Osteoblast (primary cell): ENCODE measurements around the gene HNRNPCL2. TPM values are rescaled to one million over a fixed set of nuclear protein-coding genes. Genes with fewer than 3 reads are reported as not detected.
"Not testable (repeated sequence)": the region's sequence is repeated elsewhere in the genome, so short reads cannot be mapped to it uniquely, and the experiment has no call there.

Experiments used
- DNase-seq: peaks from one replicate; pipeline ENCODE4 v3.0.0; 2011; ENCODE audit warnings: low spot score, mixed read lengths; ENCODE audit not compliant: insufficient read length; ENCODE audit errors: missing footprints
- H2AFZ ChIP-seq: 2 replicates; pipeline ENCODE4 v1.6.0; 2011; ENCODE audit warnings: mild to moderate bottlenecking, low read length
- H3K27ac ChIP-seq: 2 replicates; pipeline ENCODE4 v1.5.1; 2011; ENCODE audit warnings: mild to moderate bottlenecking, low read depth, low read length, moderate library complexity
- H3K27me3 ChIP-seq: 2 replicates; pipeline ENCODE4 v1.6.0; 2012; ENCODE audit warnings: mild to moderate bottlenecking, control low read depth, inconsistent platforms, low read length, moderate library complexity; ENCODE audit not compliant: insufficient read depth
- H3K36me3 ChIP-seq: 2 replicates; pipeline ENCODE4 v1.5.1; 2011; ENCODE audit warnings: mild to moderate bottlenecking, low read length, control low read depth, moderate library complexity; ENCODE audit not compliant: insufficient read depth
- H3K4me1 ChIP-seq: 2 replicates; pipeline ENCODE4 v1.5.1; 2011; ENCODE audit warnings: mild to moderate bottlenecking, low read length, control low read depth, moderate library complexity; ENCODE audit not compliant: insufficient read depth
- H3K4me2 ChIP-seq: 2 replicates; pipeline ENCODE4 v1.6.0; 2011; ENCODE audit warnings: mild to moderate bottlenecking, low read length; ENCODE audit not compliant: insufficient read depth
- H3K4me3 ChIP-seq: fragments of 200-600 bp; sonication (generic); 3 replicates; pipeline ENCODE4 v1.5.1; 2012; ENCODE audit warnings: mild to moderate bottlenecking, low read length, inconsistent platforms; ENCODE audit not compliant: insufficient read depth
- H3K79me2 ChIP-seq: 2 replicates; pipeline ENCODE4 v1.6.0; 2012; ENCODE audit warnings: mild to moderate bottlenecking, low read length, control low read depth, inconsistent platforms; ENCODE audit not compliant: insufficient read depth
- H3K9me3 ChIP-seq: 2 replicates; pipeline ENCODE4 v1.5.1; 2011; ENCODE audit warnings: low read depth, low read length, control low read depth
- H4K20me1 ChIP-seq: 2 replicates; pipeline ENCODE4 v1.6.0; 2012; ENCODE audit warnings: mild to moderate bottlenecking, low read length, control low read depth; ENCODE audit not compliant: insufficient read depth
- total RNA-seq: library from RNA; depleted of rRNA; stranded (reverse); fragments of >200 nt; gene quantifications from 2 replicates; pipeline ENCODE4 v1.2.3, GENCODE V29; 2012

Gene HNRNPCL2
- not detected in 2 replicates for total RNA-seq

DNA sequence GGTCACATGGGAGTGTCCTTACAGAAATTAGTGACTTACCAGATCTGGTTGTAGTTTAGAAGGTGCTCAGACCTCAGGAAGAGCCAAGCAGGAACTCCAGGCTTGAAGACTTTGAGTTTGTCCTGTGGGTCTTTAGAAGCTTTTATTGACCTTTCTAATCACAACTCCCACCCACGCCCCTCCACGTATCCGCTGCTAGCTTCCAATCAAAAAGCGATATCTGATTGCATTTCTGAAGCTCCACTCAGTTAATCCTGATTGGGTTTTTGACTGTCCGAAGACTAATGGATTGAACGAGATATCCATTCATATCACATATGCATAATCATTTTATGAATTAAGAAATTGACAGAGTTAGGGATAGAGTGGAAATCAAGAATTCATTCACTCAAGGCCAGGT lies at the start of gene HNRNPCL2:
HNRNPCL2 (minus strand) TSS at position 101 of the 400 bp plus-strand sequence. CDS start 454 bp downstream, outside the sequence.
- H3K4me1 ChIP-seq, H3K36me3 ChIP-seq, H3K9me3 ChIP-seq, H3K4me3 ChIP-seq, H3K79me2 ChIP-seq, H3K4me2 ChIP-seq, H2AFZ ChIP-seq, H3K27ac ChIP-seq, H3K27me3 ChIP-seq, H4K20me1 ChIP-seq, DNase-seq: not testable (repeated sequence)

GRCh38 chr1:13165531-13165930 lies 48.9 kb upstream of the HNRNPCL2 start, which contains the start of gene HNRNPCL4:
TSS of gene HNRNPCL4 (minus strand) at chr1:13165631. CDS start at chr1:13165467, 164 bp downstream.
- H3K4me1 ChIP-seq, H3K4me3 ChIP-seq, H3K4me2 ChIP-seq, H3K27me3 ChIP-seq, H4K20me1 ChIP-seq, H3K36me3 ChIP-seq, DNase-seq, H3K79me2 ChIP-seq, H3K9me3 ChIP-seq, H3K27ac ChIP-seq, H2AFZ ChIP-seq: not testable (repeated sequence)

GRCh38 chr1:13155909-13156308 lies 39.3 kb upstream of the HNRNPCL2 start, which contains the start of gene PRAMEF26:
TSS of gene PRAMEF26 (minus strand) at chr1:13156009. CDS start at chr1:13153095, 2,914 bp downstream.
- H3K4me3 ChIP-seq, H3K4me1 ChIP-seq, H2AFZ ChIP-seq, H3K27ac ChIP-seq, H3K79me2 ChIP-seq, H3K4me2 ChIP-seq, H3K36me3 ChIP-seq, DNase-seq, H3K9me3 ChIP-seq, H3K27me3 ChIP-seq, H4K20me1 ChIP-seq: not testable (repeated sequence)

DNA sequence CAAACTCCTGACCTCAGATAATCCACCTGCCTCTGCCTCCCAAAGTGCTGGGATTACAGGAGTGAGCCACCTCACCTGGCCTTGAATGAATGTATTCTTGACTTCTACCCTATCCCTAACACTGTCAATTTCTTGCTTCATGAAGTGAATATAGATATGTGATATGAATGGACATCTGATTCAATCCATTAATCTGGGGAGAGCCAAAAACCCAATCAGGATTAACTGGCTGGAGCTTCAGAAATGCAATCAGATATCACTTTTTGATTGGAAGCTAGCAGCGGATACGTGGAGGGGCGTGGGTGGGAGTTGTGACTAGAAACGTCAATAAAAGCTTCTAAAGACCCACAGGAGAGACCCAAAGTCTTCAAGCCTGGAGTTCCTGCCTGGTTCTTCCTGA lies 46.2 kb downstream of the HNRNPCL2 start, which contains the start of gene PRAMEF25:
PRAMEF25 (plus strand) TSS at position 301 of the 400 bp plus-strand sequence. CDS start 2,920 bp downstream, outside the sequence.
- not testable (repeated sequence) for H3K79me2 ChIP-seq, H3K27ac ChIP-seq, H4K20me1 ChIP-seq, H3K4me2 ChIP-seq, H3K4me3 ChIP-seq, H3K27me3 ChIP-seq, H3K9me3 ChIP-seq, H3K4me1 ChIP-seq, DNase-seq, H3K36me3 ChIP-seq, H2AFZ ChIP-seq

Other genes with a start within 250 kb of the HNRNPCL2 start
- not detected in 2 replicates for gene PRAMEF4, start 230.7 kb downstream of the HNRNPCL2 start, total RNA-seq
- not detected in 2 replicates for gene PRAMEF10, start 218.6 kb downstream of the HNRNPCL2 start, total RNA-seq
- not detected in 2 replicates for gene PRAMEF7, start 200.2 kb downstream of the HNRNPCL2 start, total RNA-seq
- not detected in 2 replicates for gene PRAMEF6, start 169.3 kb downstream of the HNRNPCL2 start, total RNA-seq
- not detected in 2 replicates for gene PRAMEF27, start 60.3 kb downstream of the HNRNPCL2 start, total RNA-seq
- gene HNRNPCL3, start 56.1 kb downstream of the HNRNPCL2 start, total RNA-seq: not detected in 2 replicates
- not detected in 2 replicates for gene PRAMEF25, start 46.1 kb downstream of the HNRNPCL2 start, total RNA-seq
- gene PRAMEF26, start 39.2 kb upstream of the HNRNPCL2 start, total RNA-seq: not detected in 2 replicates
- not detected in 2 replicates for gene HNRNPCL4, start 48.8 kb upstream of the HNRNPCL2 start, total RNA-seq
- not detected in 2 replicates for gene PRAMEF9, start 55.0 kb upstream of the HNRNPCL2 start, total RNA-seq
- gene PRAMEF13, start 84.6 kb upstream of the HNRNPCL2 start, total RNA-seq: not detected in 2 replicates
- gene PRAMEF18, start 109.3 kb upstream of the HNRNPCL2 start, total RNA-seq: not detected in 2 replicates
- gene PRAMEF5, start 137.3 kb upstream of the HNRNPCL2 start, total RNA-seq: not detected in 2 replicates
- gene PRAMEF8, start 168.3 kb upstream of the HNRNPCL2 start, total RNA-seq: under 0.01 TPM in 1 of 2 replicates, not detected in the other
- gene PRAMEF33, start 186.7 kb upstream of the HNRNPCL2 start, total RNA-seq: not detected in 2 replicates
- gene PRAMEF15, start 198.7 kb upstream of the HNRNPCL2 start, total RNA-seq: not detected in 2 replicates
- gene PRAMEF14, start 230.3 kb upstream of the HNRNPCL2 start, total RNA-seq: not detected in 2 replicates